Stimulated activated CD4-positive, alpha-beta T cell treated with anti-CD3 and anti-CD28 coated beads, Interleukin-15, amount 100 ng/mL, for 1 hour (primary cell): Measurements from ENCODE around the gene PTPMT1.

Experiments used
- DNase-seq, 2 donors: peaks; one replicate each; pipeline ENCODE4 v3.0.0-alpha.2; 2020; ENCODE audit warnings: low read depth in 1 of 2, low spot score in 1 of 2

Gene PTPMT1

DNA sequence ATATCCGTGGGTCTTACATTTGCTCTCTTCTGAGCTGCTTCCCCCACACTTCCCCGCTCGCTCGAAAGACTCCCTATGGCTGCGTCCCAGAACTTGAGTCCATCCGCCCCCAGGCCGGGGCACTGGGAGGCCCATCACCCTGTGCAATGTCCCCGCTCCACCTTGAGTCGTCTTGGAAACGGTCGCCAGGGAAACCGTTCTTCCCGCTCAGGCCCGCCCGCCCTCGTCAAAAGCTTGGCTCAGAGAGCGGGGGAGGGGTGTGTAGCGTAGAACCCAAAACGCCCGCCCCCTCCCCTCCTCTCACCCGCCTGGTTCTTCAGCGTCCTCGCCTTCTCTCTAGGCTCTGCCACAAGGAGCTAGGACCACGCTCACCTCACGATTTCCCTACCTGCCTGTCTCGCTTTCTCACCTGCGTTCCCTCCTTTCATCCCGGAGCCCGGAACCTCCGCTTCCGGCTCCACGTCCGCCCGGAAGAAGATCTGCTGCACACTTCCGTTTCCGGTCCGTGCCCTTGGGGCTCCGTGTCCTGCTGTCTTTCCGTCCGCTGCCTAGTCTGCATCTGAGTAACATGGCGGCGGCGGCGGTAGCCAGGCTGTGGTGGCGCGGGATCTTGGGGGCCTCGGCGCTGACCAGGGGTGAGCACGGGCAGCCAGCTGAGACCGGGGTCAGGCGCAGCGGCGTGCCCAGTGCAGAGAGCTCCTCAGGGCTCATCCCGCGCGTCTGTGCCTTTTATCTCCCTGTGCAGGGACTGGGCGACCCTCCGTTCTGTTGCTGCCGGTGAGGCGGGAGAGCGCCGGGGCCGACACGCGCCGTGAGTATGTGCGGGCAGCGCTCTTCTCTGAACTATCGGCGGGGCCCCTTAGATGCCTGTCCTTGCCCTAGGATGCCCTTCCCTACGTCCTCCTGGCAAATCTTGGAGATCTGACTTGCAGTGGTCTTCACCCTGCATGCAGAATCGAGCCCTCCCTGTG is 13.4 kb downstream of the PTPMT1 start, which contains the start of the genes KBTBD4 and NDUFS3:
TSS of gene KBTBD4 (minus strand) at position 447 of the 971 bp plus-strand sequence. CDS start at position 428, 19 bp downstream.
TSS of gene NDUFS3 (plus strand) at position 551 of the 971 bp plus-strand sequence. CDS start at position 569, 18 bp downstream.
- peak; percentile 74 to 82 for DNase-seq

DNA sequence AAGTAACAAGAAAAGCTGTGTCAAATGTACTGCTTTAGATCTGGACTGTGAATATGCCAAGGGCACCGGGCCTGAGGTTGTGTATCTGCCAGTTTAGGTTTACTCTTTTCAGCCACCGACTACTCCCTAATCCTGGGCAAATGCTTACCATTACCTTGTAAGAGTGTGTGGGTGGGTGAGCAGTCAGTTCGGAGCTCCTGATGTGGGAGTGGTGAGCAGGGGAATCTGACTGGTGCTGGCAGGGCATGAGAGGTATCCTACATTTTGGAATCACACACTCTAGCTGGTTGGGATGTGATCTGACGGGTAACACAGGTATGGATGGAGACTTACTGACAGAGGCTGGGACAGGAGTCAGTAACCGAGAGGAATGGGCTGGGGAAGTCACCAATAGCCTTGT is 18.4 kb downstream of the PTPMT1 start:
- DNase-seq: no peak

- DNase-seq: no peak
Measured at GRCh38 chr11:47586098-47586855, 20.9 kb downstream of the PTPMT1 start, which contains the start of gene FAM180B. TSS of gene FAM180B (plus strand) at chr11:47586678. CDS start at chr11:47586769, 91 bp downstream.

DNA sequence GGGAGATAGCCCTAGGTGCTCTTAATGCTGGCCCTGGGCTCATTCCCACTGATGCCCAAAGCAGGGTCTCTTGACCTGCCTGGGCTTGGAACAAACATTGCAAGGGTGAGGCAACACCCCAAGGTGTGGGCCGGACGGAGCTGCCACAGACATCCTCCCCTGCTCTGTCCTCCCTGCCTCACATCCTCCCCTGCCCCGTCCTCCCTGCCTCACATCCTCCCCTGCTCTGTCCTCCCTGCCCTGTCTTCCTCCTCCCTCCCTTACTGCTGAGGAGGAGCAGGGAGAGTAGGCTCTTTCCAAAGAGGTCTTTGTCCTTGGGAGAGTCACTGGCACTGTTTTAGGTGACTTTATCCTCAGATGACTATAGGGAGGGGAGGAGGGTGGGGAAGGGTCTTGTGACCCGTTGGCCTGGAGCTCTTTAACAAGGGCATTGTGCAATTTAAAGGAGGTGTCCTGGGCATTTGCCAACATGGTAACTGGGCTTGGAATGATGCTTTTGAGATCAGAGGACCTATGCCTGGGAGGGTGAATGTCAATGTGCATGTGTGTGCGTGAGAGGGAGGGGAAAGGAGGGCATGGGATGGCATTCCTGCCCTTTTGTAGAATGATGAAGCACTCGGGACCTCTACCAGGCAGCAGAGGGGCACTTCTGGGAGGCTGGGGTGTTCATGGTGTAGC is 21.8 kb downstream of the PTPMT1 start:
- no peak for DNase-seq

DNA sequence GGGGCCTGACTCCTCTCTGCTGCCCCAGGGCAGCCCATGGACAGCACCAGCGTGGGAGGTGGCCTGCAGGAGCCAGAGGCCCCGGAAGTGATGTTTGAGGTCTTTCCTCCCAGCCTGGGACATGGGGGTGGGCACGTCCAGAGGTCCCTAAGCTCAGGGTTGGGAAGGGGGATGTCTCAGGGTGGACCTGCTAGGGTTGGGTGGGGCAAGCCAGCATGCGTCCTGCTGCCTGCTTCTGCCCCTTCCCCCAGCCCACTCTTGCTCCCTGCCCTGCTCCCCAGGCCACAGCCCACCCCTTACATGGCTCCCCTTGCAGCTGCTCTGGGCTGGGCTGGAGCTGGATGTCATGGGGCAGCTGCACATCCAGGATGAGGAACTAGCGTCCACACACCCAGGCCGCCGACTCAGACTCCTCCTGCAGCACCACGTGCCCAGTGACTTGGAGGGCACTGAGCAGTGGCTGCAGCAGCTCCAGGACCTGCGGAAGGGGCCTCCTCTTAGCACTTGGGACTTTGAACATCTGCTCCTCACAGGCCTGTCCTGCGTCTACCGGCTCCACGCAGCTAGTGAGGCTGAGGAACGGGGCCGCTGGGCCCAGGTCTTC is 22.4 kb downstream of the PTPMT1 start:
- DNase-seq: no peak

GRCh38 chr11:47589118-47589517 is 23.7 kb downstream of the PTPMT1 start:
- no peak for DNase-seq

GRCh38 chr11:47589584-47589976 is 24.2 kb downstream of the PTPMT1 start:
- DNase-seq: no peak

DNA sequence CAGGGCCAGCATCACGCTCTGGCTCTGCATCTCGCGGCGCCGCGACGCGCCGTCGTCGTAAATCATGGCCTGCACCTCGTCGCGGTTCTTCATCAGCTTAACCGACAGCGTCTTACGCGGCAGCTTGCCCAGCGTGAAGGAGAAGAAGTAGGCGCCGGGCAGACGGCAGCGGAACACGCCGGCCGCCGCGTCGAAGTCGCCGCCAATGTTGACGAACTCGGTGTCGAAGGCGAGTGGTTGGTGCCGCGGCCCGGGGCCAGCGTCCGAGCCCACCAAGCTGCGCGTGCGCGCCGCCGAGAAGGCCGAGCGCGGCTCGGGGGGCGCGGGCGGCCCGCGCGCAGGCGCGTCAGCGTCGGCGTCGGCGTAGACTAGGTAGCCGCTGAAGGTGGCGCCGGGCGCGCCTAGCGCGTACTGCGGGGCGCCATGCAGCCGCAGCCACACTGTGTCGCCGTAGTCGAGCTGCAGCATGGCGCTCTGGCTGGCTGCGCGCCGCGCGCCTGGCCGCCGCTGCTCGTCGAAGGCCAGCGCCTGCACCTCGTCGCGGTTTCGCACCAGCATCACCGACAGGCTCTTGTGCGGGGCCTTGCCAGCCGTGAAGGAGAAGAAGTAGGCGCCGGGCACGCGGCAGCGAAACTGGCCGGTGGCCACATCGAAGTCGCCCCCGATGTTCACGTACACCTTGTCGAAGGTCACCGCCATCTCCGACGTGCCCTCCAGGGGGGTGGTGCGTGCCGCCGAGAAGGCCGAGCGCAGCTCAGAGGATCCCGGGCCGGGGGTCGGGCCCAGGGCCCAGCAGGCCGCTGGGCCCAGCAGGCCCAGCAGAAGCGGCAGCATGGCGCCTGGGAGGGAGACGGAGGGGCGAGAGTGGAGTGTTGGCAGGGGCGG is 24.8 kb downstream of the PTPMT1 start:
- no peak for DNase-seq

DNA sequence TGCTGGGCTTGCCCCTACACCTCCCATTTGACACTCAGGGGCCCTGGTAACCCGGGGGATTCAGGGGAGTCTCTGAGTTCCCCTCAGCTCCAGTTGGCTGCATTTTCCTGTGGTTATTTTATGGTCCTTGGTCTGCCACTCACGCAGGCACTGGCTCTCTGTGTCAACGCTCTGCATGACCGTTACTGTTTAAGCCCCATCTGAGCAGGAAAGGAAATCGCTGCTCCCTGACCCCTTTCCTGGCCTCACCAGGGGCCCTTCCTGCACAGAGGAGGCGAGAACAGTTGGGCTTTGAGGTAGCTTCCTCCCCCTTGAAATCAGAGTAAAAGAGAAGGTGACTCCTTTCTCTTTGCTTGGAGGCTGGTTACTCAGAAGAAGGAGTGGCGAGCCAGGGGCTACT is 26.4 kb downstream of the PTPMT1 start:
- DNase-seq: no peak

DNA sequence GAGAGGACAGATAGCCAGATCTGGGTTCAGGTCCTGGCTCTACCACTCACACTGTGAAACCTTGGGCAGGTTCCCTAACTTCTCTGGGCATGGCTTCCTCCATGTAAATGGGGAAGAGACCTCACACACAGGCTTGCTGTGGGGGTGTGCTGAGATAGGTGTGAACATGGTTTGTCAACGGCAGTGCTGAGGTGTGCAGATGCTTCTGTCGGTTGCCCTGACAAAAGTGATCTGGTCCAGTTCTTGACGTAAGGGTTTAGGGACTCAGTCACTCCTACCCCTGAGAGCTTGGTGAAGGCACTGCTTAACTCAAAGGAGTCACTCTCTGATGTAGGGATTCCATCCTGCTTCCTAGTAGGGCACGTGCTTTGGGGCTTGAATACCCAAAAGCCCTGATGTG is 26.9 kb downstream of the PTPMT1 start:
- DNase-seq: no peak

DNA sequence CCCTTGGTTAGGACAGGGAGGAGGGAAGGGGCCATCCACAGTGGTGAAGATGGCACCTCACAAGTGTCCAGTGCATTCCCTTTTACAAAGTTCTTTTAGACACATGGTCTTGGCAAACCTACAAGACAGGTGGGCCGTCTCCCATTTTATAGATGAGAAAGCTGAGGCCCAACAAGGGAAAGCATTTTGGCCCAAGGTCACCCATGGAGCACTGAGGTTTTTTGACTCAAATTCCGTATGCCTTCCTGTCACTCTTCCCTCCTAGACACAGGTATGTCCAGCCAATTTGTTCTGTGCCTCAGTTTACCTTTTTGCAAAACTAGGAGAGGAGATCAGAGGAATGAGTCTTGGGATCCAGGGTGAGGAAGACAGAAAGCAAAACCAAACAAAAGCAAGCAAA is 27.6 kb downstream of the PTPMT1 start:
- DNase-seq: no peak

GRCh38 chr11:47593492-47593933 is 28.1 kb downstream of the PTPMT1 start:
- no peak for DNase-seq

DNA sequence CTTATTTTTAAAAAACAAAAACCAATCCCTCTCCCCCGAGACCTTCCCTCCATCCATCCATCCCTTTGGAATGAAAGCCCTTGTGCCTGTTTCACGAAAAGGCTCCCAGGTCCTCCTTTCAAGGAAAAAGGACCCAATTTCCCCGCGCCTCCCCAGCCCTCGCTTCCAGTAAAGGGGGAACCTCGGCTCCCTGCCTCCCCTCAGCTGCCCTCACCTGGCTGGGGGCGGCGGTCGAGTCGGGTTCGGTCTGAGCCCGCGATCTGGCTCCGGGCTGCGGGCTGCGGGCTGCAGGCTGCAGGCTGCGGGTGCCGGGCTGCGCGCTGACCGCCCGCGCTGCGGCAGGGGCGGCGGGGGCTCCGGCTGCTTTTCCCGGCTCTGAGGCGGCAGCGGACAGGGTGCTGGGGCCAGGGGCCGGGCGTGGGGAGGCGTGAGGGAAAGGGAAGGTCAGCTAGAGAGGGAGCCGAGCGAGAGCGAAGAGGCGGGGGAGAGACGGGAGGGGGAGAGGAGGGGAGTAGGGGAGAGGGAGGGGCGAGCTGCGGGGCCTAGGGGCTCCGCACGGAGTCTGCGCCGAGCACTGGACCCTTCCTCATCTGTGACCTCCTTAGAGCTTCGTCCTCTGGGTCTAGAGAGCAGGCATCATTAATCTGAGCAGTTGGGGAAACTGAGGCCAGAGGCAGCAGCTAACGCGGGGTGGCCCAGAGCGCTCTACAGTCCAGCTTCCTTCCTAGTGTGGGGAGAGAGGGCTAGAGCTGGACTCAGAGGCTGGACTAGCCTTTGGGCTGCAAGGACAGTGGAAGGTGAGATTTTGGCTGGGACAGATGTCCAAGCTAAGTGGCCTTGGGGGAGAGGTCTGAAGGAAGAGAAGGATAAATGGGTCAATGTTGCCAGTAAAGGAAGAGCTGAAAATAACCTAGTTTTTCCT is 28.8 kb downstream of the PTPMT1 start, which contains the start of gene C1QTNF4:
TSS of gene C1QTNF4 (minus strand) at position 478 of the 922 bp plus-strand sequence. CDS start 3,601 bp downstream, outside the sequence.
- no peak for DNase-seq

DNA sequence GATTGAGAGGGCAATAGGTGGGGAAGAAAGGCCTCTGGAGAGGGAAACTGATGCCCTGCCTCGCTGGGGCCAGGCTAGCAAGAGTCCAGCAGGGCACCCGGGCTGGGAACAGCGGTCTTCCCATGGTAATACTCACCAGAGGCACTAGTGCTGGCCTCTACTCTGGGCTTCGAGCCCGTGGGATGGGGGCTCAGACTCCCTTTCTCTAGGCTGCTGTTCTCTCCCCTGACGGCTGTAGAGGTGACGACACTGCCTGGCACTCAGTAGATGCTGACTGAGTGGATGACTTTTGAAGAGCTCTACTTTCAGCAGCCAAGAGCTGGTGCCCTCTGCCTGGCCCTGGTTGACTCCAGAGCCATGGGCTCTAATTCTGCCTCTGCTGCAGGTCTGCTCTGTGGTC is 29.6 kb downstream of the PTPMT1 start:
- no peak for DNase-seq

GRCh38 chr11:47595967-47596366 is 30.6 kb downstream of the PTPMT1 start:
- DNase-seq: no peak

DNA sequence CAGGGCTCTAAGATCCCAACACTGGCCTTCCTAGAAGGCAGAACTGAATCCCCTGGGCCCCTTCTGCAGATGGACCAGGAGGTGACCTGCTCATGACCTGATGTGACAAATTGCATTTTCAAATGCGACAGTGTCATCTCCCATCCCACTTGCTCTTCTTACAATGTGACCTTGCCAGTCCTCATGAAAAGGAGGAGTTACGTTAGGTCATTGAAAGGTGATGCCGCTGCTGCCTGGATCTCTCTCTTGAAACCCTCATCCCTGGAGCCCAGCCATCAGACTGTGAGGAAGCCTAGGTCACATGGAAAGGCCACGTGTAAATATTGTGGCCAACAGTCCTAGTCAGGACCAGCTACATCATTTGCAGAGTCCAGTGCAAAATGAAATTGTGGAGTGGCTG is 34.5 kb downstream of the PTPMT1 start:
- no peak for DNase-seq

- no peak for DNase-seq
Measured at GRCh38 chr11:47603295-47603694, 37.9 kb downstream of the PTPMT1 start.

DNA sequence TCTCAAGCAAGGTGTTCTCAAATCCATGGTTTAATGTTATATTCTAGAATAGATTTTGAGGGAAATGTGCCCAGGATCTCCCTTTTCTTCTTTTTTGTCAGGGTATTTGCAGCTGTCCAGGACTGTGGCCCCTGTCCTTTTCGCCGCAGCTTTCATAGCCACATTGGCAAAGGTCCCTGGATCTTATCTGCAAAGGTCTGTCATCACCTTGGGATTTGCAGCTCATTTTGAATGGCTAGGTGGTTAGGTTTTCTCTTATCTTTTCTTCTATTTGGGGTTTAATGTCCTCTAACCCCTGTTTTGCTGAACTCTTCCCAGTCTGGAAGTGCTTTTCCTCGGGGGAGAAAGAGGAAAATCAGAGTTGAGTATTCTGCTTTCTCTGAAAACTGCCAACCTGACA is 40.5 kb downstream of the PTPMT1 start:
- no peak for DNase-seq

- no peak for DNase-seq
Measured at GRCh38 chr11:47606731-47607130, 41.3 kb downstream of the PTPMT1 start.
